Keratinocyte (primary cell): ENCODE data around the gene MAP2K5. TPM values are rescaled to one million over a fixed set of nuclear protein-coding genes. Genes with fewer than 3 reads are reported as not detected.

ENCODE experiments used
- DNase-seq: peaks from one replicate; pipeline ENCODE4 v3.0.0-alpha.2; 2011; ENCODE audit warnings: low read depth, missing footprints, low spot score
- FAIRE-seq: peaks from 2 replicates; lab custom pipeline; 2011; peaks lifted over from hg19 to GRCh38; lab: Jason Lieb, UNC
- H2AFZ ChIP-seq: 2 replicates; pipeline ENCODE4 v1.6.0; 2012; ENCODE audit warnings: low read length, control low read depth, inconsistent platforms; ENCODE audit not compliant: control insufficient read depth
- H3K27ac ChIP-seq: 2 replicates; pipeline ENCODE4 v1.5.1; 2011; ENCODE audit warnings: low read length; ENCODE audit not compliant: control insufficient read depth, insufficient read depth
- H3K27me3 ChIP-seq: 3 replicates; pipeline ENCODE4 v1.6.0; 2011; ENCODE audit warnings: low read length; ENCODE audit not compliant: control insufficient read depth, insufficient read depth; ENCODE audit errors: extremely low read depth
- H3K36me3 ChIP-seq, 2 experiments: 2 replicates in 1 of 2; 3 replicates in 1 of 2; pipeline ENCODE4 v1.5.1; 2011; ENCODE audit warnings: low read length in 2 of 2, mild to moderate bottlenecking in 1 of 2; ENCODE audit not compliant: control insufficient read depth in 2 of 2, insufficient read depth in 2 of 2; ENCODE audit errors: extremely low read depth in 1 of 2
- H3K4me1 ChIP-seq: 3 replicates; pipeline ENCODE4 v1.5.1; 2011; ENCODE audit warnings: low read length; ENCODE audit not compliant: control insufficient read depth, insufficient read depth; ENCODE audit errors: extremely low read depth
- H3K4me2 ChIP-seq: 3 replicates; pipeline ENCODE4 v1.6.0; 2011; ENCODE audit warnings: low read depth, low read length; ENCODE audit not compliant: control insufficient read depth, insufficient read depth; ENCODE audit errors: extremely low read depth
- H3K4me3 ChIP-seq, 3 experiments: fragments of 200-600 bp in 1 of 3; sonication (generic) in 1 of 3; 2 replicates in 2 of 3; 3 replicates in 1 of 3; pipeline ENCODE4 v1.5.1; 2011 to 2016; ENCODE audit warnings: low read length in 3 of 3, mild to moderate bottlenecking in 3 of 3, control low read depth in 2 of 3, inconsistent platforms in 1 of 3, low read depth in 1 of 3, mixed read lengths in 1 of 3, mixed run types in 1 of 3, moderate library complexity in 1 of 3; ENCODE audit not compliant: control insufficient read depth in 2 of 3, insufficient read depth in 2 of 3; ENCODE audit errors: extremely low read depth in 1 of 3
- H3K79me2 ChIP-seq: 2 replicates; pipeline ENCODE4 v1.6.0; 2012; ENCODE audit warnings: low read length; ENCODE audit not compliant: control insufficient read depth, insufficient read depth
- H3K9ac ChIP-seq: 3 replicates; pipeline ENCODE4 v1.6.0; 2011; ENCODE audit warnings: low read length; ENCODE audit not compliant: control insufficient read depth, insufficient read depth; ENCODE audit errors: extremely low read depth
- H3K9me1 ChIP-seq: 3 replicates; pipeline ENCODE4 v1.6.0; 2011; ENCODE audit warnings: low read length; ENCODE audit not compliant: control insufficient read depth, insufficient read depth; ENCODE audit errors: extremely low read depth
- H3K9me3 ChIP-seq: 2 replicates; pipeline ENCODE4 v1.5.1; 2012; ENCODE audit warnings: low read depth, low read length; ENCODE audit not compliant: control insufficient read depth
- H4K20me1 ChIP-seq: 3 replicates; pipeline ENCODE4 v1.6.0; 2011; ENCODE audit warnings: low read length; ENCODE audit not compliant: control insufficient read depth, insufficient read depth; ENCODE audit errors: extremely low read depth
- CTCF ChIP-seq, 3 experiments: IDR thresholded peaks in 1 of 3; conservative IDR thresholded peaks in 1 of 3; optimal IDR thresholded peaks in 1 of 3; 2 replicates in 2 of 3; 3 replicates in 1 of 3; pipeline versions ENCODE3 to v1.5.1; 2011; ENCODE audit warnings: low read length in 3 of 3, mild to moderate bottlenecking in 3 of 3, moderate library complexity in 2 of 3, control low read depth in 1 of 3, inconsistent platforms in 1 of 3; ENCODE audit not compliant: insufficient read depth in 2 of 3; ENCODE audit errors: extremely low read depth in 1 of 3
- EZH2 ChIP-seq: IDR thresholded peaks from one replicate; pipeline ENCODE4 v1.6.1; 2012; ENCODE audit warnings: inconsistent platforms, mild to moderate bottlenecking, low read length, moderate library complexity
- dilution Hi-C: fragments of 300-500 bp; cut with MboI; formaldehyde crosslinking; loops from one replicate; pipeline ENCODE4 v1.7.0; 2020; ENCODE audit warnings: low sequenced_read_pairs; ENCODE audit not compliant: extremely low pct_ligation_motif_present
- polyA plus RNA-seq, 5 experiments: library from polyadenylated mRNA; depleted of rRNA in 3 of 5; stranded (reverse) in 3 of 5; stranded (forward) in 1 of 5; unstranded in 1 of 5; fragments of >200 nt; gene quantifications; 1 replicate in 1 of 5; 2 replicates in 3 of 5; 3 replicates in 1 of 5; pipeline versions ENCODE4 v1.2.1 to v1.2.3, GENCODE V29; 2011 to 2012; ENCODE audit warnings: missing spikeins in 2 of 5, low read depth in 1 of 5, low replicate concordance in 1 of 5

Gene MAP2K5
- polyA plus RNA-seq, 1 donor (not counting 4 experiments of a cell fraction or from before 2014, with no cell fraction given): 3.6 TPM

- H2AFZ ChIP-seq: no peak overlapping the region
- TF ChIP-seq EZH2 (no peak), CTCF (optimal IDR thresholded peaks at IDR 0.05 in 1 of 3, IDR thresholded peaks at IDR 0.05 in 1 of 3, conservative IDR thresholded peaks at IDR 0.05 in 1 of 3; ENCODE audit: extremely low read depth in 1 of 3, insufficient read depth in 2 of 3, low read length in 3 of 3) (no peak)
- H3K4me2 ChIP-seq: no peak overlapping the region
- H3K9me1 ChIP-seq: no peaks in the 10 kb centered on the region
- no peaks in the 10 kb centered on the region for H4K20me1 ChIP-seq
- no peaks in the 10 kb centered on the region for H3K27me3 ChIP-seq
- H3K36me3 ChIP-seq: no peaks in the 10 kb centered on the region
- H3K27ac ChIP-seq: no peak overlapping the region
- dilution Hi-C loops: no loop called here
- FAIRE-seq (no peak), DNase-seq (no peak)
- no peaks in the 10 kb centered on the region for H3K9me3 ChIP-seq
- no peak overlapping the region for H3K4me3 ChIP-seq
- no peaks in the 10 kb centered on the region for H3K4me1 ChIP-seq
- no peak overlapping the region for H3K9ac ChIP-seq
- no peaks in the 10 kb centered on the region for H3K79me2 ChIP-seq
These were observed 179.7 kb downstream of the MAP2K5 start for GRCh38 chr15:67722030-67722817.

DNA sequence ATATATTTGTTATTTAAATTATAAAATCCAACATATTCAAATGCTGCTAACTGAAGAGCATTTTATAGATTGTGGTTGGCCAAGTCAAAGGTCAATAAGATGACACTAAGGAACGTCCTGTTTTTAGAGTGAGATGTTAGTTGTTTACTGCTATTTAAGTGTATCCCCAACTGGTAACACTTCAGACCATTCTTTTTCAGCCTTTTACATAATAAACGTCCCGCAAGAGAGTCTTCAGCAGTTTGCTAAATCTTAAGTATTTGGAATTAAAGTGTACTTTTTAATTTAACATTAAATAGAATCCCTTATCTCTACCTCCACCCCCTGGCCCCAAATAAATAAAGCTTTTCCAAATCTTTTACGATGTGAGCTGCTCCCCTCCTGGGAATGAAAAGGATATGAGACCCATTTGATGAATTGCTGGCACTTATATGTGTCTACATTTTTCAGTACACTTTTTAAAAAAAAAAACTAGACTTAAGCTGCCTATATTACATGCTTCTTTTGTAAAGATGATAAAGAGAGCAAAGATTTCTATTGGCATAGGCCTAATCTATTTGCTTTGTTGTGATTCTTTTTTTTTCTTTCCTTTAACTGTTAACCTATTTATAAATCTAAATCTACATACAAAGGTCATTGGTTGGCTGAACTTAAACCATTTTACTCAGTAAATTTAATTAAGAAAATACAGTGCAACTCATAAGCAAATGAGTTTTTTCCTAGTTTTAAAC, 181.0 kb downstream of the MAP2K5 start:
- Histone ChIP-seq H3K27ac (no peak overlapping the region), H2AFZ (no peak overlapping the region), H3K9me1 (no peaks in the 10 kb centered on the region), H3K4me2 (no peak overlapping the region), H3K9ac (no peak overlapping the region), H3K4me3 (no peak overlapping the region), H3K27me3 (no peaks in the 10 kb centered on the region), H3K79me2 (no peaks in the 10 kb centered on the region), H4K20me1 (no peaks in the 10 kb centered on the region), H3K9me3 (no peaks in the 10 kb centered on the region), H3K36me3 (no peaks in the 10 kb centered on the region), H3K4me1 (no peaks in the 10 kb centered on the region)
- dilution Hi-C loops: no loop called here
- FAIRE-seq: no peak
- TF ChIP-seq EZH2: no peak
- no peak for TF ChIP-seq CTCF (optimal IDR thresholded peaks at IDR 0.05 in 1 of 3, IDR thresholded peaks at IDR 0.05 in 1 of 3, conservative IDR thresholded peaks at IDR 0.05 in 1 of 3; ENCODE audit: extremely low read depth in 1 of 3, insufficient read depth in 2 of 3, low read length in 3 of 3)
- no peak for DNase-seq
